ENCODE results near the gene PES1. TPM values are rescaled to one million over a fixed set of nuclear protein-coding genes. Genes with fewer than 3 reads are reported as not detected.

PES1 gene
- total RNA-seq, 1 experiment from 2014 or later = 167 TPM

GRCh38 chr22:30617819-30618218, 26.1 kb upstream of the PES1 start:
- no TSS peak for BruUV-seq (replicated peaks)
- RAD21 ChIA-PET (ENCODE audit: low non-redundant PET in 1 of 2, low total read pairs in 2 of 2, uncharacterized antibody in 2 of 2, unreplicated experiment in 2 of 2) = no interaction called here
- Histone ChIP-seq H2AFZ (ENCODE audit: low read depth, low read length, poor library complexity, severe bottlenecking) (no peak overlapping the region), H4K20me1 (ENCODE audit: insufficient read depth) (no peaks in the 10 kb centered on the region), H3K36me3 (ENCODE audit: control insufficient read depth in 1 of 2, insufficient read depth in 2 of 2, low read length in 2 of 2) (no peaks in the 10 kb centered on the region), H3K4me2 (ENCODE audit: low read length) (no peak overlapping the region), H3K9ac (ENCODE audit: low read length) (no peak overlapping the region), H3K9me2 (ENCODE audit: insufficient read depth) (no peaks in the 10 kb centered on the region), H3K9me3 (ENCODE audit: control insufficient read depth in 1 of 2, insufficient read depth in 1 of 2, low read depth in 1 of 2, low read length in 2 of 2) (no peaks in the 10 kb centered on the region), H3K27me3 (ENCODE audit: insufficient read depth, low read length) (no peaks in the 10 kb centered on the region), H3K4me1 (ENCODE audit: control insufficient read depth in 1 of 2, insufficient read depth in 2 of 2, low read length in 2 of 2) (no peaks in the 10 kb centered on the region), H3K27ac (ENCODE audit: low read depth, low read length) (no peak overlapping the region), H3K4me3 (replicated peaks in 1 of 2; ENCODE audit: low read depth in 1 of 2, low read length in 2 of 2) (no peak overlapping the region), H3K79me2 (ENCODE audit: insufficient read depth, low read length) (no peaks in the 10 kb centered on the region)
- ATAC-seq (no peak), DNase-seq (ENCODE audit: low read depth, low spot score) (no peak)
- POLR2A ChIA-PET = no interaction called here
- intact Hi-C loops (cut with micrococcal nuclease) = no loop called here
- CTCF ChIA-PET = interaction anchor here (1.2 kb wide), 1 partner anchor 17 kb away, joined by 3 read pairs; no protein-coding TSS in a partner anchor
- TF ChIP-seq EGR1 (IDR thresholded peaks at IDR 0.05; ENCODE audit: low read depth) (no peak), ZBTB33 (IDR thresholded peaks at IDR 0.05; ENCODE audit: extremely low read depth, insufficient replicate concordance, low read length) (no peak), JUND (IDR thresholded peaks at IDR 0.05) (no peak), ZNF274 (IDR thresholded peaks at IDR 0.05; ENCODE audit: low read depth, low read length) (no peak)

- no TSS peak for BruUV-seq (replicated peaks)
- Histone ChIP-seq H3K27ac (ENCODE audit: low read depth, low read length) (no peak overlapping the region), H2AFZ (ENCODE audit: low read depth, low read length, poor library complexity, severe bottlenecking) (no peak overlapping the region), H3K9ac (ENCODE audit: low read length) (no peak overlapping the region), H3K79me2 (ENCODE audit: insufficient read depth, low read length) (no peaks in the 10 kb centered on the region), H3K36me3 (ENCODE audit: control insufficient read depth in 1 of 2, insufficient read depth in 2 of 2, low read length in 2 of 2) (no peaks in the 10 kb centered on the region), H3K9me3 (ENCODE audit: control insufficient read depth in 1 of 2, insufficient read depth in 1 of 2, low read depth in 1 of 2, low read length in 2 of 2) (no peaks in the 10 kb centered on the region), H3K27me3 (ENCODE audit: insufficient read depth, low read length) (no peaks in the 10 kb centered on the region), H3K4me3 (replicated peaks in 1 of 2; ENCODE audit: low read depth in 1 of 2, low read length in 2 of 2) (no peak overlapping the region), H3K4me2 (ENCODE audit: low read length) (no peak overlapping the region), H4K20me1 (ENCODE audit: insufficient read depth) (no peaks in the 10 kb centered on the region), H3K4me1 (ENCODE audit: control insufficient read depth in 1 of 2, insufficient read depth in 2 of 2, low read length in 2 of 2) (no peaks in the 10 kb centered on the region), H3K9me2 (ENCODE audit: insufficient read depth) (no peaks in the 10 kb centered on the region)
- DNase-seq (ENCODE audit: low read depth, low spot score) = no peak
- POLR2A ChIA-PET = no interaction called here
- CTCF ChIA-PET = no interaction called here
- intact Hi-C loops (cut with micrococcal nuclease) = no loop called here
- RAD21 ChIA-PET (ENCODE audit: low non-redundant PET in 1 of 2, low total read pairs in 2 of 2, uncharacterized antibody in 2 of 2, unreplicated experiment in 2 of 2) = no interaction called here
- no peak for TF ChIP-seq SRF (IDR thresholded peaks at IDR 0.05; ENCODE audit: low read depth)
- ATAC-seq = no peak
These were observed 23.8 kb upstream of the PES1 start for GRCh38 chr22:30615543-30615954.

All from HCT116 (cell line).